Eye (tissue), 1 donor: Measurements from ENCODE around the gene TFDP1.

Experiments
- DNase-seq: peaks from one replicate; pipeline ENCODE4 v3.0.0-alpha.2; 2015

Gene TFDP1

GRCh38 chr13:113668491-113668971 is 84.0 kb downstream of the TFDP1 start:
- DNase-seq: no peak

GRCh38 chr13:113669231-113669754 is 84.7 kb downstream of the TFDP1 start:
- no peak for DNase-seq

GRCh38 chr13:113669755-113670341 is 85.3 kb downstream of the TFDP1 start:
- no peak for DNase-seq

- no peak for DNase-seq
These were observed 86.0 kb downstream of the TFDP1 start for GRCh38 chr13:113670541-113670940.

- DNase-seq: no peak
These were observed 86.8 kb downstream of the TFDP1 start for GRCh38 chr13:113671066-113672001.

- no peak for DNase-seq
These were observed 87.6 kb downstream of the TFDP1 start for GRCh38 chr13:113672002-113672651.
